CD4-positive, alpha-beta T cell treated with Interleukin-12 subunit alpha and Interleukin-12 subunit beta, for 1 hour (primary cell): ENCODE measurements around the gene HOXC13.

Experiments
- DNase-seq: peaks from one replicate; pipeline ENCODE4 v3.0.0-alpha.2; 2020

HOXC13 gene

DNA sequence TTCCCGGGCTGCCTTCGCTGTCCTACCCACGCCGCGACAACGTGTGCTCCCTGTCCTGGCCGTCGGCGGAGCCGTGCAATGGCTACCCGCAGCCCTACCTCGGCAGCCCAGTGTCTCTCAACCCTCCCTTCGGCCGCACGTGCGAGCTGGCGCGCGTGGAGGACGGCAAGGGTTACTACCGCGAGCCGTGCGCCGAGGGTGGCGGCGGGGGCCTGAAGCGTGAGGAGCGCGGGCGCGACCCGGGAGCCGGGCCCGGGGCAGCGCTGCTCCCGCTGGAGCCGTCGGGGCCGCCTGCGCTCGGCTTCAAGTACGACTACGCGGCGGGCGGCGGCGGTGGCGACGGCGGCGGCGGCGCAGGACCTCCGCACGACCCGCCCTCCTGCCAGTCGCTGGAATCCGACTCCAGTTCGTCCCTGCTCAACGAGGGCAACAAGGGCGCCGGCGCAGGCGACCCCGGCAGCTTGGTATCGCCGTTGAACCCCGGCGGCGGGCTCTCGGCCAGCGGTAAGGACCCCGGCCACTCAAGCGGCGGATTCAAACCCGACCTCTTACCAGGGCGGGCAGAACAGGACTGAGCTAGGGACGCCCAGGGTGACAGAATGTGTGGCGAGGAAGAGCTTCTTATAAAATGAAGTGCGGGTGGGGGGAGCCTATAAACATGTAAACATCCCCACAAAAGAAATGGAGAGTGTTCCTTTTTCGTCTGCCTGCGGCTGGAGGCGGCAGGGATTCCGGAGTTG, 16.6 kb downstream of the HOXC13 start:
- DNase-seq: no peak

DNA sequence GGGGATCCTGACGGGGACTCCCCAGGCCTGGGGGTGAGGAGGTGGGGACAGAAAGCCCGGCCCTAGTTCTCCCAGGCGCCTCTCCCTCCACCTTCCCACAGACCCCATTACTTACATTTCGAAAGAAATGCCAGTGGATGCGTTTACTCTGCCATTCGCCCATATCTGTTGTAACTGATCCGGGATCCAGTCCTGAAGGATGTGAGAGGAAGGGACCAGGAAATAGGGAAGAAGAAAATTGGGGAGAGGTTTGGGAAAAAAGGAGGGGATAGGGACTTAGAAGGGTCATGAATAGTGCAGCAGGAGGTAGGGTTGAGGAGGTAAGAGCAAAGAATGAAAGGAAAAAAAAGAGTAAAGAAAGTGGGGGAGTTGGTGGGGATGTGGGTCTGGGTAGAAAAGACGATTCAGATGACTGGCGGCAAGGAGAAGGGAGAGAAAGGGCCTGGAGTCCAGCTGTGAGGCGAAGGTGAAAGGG, 17.2 kb downstream of the HOXC13 start:
- no peak for DNase-seq

DNA sequence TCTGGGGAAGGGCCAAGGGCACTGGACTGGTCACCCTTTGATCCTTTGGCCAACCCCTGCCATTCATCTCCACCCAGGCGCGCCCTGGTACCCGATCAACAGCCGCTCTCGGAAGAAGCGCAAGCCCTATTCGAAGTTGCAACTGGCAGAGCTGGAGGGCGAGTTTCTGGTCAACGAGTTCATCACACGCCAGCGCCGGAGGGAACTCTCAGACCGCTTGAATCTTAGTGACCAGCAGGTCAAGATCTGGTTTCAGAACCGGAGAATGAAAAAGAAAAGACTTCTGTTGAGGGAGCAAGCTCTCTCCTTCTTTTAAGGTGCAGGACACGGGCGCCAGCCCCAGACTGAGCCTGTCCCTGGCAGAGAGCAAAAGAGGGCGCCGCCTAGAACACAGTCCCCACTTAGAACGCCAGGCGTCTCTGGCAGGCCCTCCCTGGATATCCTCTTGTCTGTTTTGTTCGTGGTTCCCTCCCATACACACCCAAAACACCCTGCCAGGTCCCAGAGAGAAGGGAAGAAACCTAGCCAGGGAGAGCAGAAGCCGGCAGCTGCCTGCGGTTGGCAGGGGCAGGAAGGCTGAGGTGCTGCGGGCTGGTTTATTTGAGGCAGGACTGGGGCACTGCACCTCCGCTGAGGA, 17.7 kb downstream of the HOXC13 start:
- DNase-seq: no peak

DNA sequence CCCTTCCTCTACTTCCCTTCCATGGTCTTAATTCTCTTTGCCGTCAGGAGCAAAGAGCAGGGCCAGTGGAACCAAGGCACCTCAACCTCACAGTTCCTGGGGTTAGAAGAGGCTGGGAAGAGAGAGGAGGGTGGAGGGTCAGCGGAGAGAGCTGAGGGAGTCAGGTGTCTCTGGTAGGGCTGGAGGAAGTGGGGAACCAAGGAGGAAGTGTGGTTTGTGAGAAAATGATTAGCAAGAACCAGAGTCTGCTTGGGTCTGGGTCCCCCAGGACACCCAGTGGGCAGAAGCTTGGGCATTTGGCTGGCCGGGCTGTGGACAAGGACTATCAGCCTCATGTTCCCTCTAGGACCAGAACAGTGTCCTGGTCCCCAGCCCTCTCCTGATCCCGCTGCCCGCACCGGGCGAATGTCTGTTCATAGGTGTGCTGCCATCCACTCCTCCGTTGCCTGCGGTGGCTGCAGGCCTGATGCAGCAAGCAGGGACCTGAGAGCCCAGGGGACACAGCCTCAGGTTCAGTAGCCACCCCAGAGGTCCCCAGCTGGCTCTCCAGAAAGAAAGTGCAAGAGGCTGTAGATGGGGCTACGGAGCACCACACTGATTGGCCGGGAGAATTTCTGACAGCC, 18.4 kb downstream of the HOXC13 start:
- DNase-seq: no peak

DNA sequence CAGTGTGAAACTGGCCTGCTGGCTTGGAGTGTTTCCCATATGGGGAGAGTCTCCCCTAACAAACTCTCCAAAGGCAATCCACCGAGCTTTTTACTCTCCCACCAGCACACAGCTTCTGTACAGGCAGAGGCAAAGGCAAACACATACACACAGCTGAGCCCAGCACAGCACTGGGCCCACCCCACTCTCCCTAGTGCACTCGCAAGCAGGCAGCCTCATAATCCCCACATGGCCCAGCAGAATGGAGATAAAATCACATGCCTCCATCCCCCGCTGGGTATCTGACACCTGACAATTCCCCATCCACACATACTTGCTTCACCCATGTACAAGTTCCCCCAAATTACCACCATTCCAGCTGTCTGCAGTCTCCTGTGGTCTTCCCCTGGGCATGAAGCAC, 19.5 kb downstream of the HOXC13 start:
- no peak for DNase-seq

DNA sequence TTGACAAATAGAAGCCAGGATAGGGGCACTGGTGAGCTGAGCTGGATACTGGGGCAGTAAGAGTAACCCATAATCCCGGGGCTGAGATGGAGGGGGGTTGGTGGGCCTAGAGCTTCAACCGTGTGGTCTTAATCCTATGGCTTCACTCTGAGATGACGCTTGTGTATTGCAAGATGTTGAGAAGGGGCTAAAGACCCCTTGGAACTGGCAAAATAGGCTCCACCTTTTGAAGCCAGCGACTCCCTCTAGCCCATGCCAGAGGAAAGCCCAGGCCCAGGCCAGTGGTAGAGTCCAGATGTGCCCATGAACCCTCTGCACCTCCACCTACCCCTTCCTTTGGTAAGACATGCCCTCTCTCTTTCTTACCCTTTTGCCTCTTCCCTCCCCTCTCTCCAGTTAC, 20.7 kb downstream of the HOXC13 start:
- DNase-seq: no peak

DNA sequence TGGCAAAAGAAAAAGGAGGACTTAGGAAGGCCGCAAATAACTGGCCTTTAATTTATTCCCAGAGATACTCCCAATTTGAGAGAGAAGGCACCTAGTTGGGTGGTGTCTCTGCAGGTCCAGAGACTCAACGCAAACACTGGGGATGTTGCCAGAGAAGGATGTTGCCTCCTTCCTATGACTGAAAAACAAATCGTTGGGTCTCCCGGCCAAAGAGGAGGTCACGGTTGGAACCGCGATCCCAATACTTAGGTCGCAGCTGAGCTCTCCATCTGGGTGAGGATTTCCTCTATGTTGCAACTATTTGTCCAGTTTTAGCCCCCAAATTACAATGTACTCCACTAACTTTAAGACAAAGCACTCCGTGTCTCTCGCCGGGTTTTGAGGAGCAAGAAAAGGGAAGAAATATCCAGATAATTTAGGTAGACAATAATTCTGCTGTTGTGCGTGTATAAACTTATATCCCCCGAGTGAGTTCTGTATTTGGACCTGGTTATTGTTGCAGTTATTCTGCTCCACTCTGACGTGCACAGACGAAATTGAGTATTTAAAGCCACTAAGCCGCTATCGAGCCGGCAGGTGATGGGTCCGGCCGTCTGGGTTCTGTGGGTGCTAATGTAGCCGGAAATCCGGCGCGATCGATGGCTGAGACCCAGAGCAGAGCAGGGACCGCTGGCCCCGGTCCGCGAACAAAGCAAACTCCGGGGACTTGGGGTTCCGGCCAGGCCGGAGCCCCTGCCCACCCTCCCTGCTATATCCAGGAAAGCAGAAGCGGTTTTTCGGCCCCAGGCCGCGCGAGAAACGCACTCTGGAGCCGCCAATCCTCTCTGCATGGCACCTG, 21.8 kb downstream of the HOXC13 start:
- no peak for DNase-seq

DNA sequence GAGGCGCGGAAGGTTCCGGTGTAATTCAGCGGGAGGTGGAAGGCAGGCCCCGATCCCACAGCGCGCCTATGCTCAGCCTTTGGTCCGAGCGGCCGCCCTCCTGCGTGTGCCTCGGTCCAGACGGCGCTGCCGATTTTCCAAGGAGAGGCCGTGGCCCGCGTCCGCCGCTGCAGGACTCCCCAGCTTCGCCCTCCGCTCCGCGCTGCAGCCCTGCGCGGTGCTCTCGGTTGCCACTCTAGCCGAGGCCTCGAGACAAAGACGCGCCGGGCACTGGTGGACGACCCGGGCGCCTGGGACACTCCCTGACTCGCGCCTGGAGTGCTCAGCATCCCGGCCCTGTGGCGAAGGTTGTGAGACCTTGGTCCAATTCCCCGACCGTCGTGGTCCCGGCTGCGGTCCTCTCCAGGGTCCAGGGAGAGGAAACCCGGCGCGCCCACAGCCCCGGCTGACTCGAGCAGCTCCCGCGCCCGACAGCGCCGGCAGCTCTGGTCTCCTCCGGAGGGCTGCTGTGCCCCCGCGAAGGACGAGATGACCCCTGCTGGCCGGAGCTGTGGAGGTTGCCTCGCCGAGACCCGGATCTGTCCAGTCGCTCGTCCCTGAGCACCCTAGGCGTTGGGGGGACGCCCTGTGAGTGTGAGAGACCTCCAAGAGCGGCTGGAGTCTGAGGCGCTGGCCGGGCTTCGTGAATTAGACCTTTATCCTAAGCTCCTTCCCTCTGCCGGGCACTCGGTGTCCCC, 22.6 kb downstream of the HOXC13 start:
- no peak for DNase-seq

DNA sequence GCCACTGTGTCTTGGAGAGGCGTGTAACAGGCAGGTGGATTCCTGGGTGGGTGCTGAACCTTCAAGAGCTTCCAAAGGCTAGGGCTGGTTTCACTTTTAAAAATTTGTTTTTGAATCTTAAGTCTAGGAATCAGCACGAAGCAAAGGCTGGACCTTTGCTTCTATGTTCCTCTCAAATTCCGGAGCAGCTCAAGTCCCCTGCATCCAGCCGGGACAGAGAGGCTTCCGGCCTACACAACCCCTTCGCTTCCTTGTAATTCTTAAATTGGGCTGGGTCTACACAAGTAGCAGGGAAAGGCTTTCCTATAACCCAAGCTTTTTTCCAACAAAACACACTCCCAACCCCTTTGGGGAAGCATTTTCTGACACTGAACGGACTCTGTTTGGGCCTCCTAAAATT, 24.4 kb downstream of the HOXC13 start:
- no peak for DNase-seq

DNA sequence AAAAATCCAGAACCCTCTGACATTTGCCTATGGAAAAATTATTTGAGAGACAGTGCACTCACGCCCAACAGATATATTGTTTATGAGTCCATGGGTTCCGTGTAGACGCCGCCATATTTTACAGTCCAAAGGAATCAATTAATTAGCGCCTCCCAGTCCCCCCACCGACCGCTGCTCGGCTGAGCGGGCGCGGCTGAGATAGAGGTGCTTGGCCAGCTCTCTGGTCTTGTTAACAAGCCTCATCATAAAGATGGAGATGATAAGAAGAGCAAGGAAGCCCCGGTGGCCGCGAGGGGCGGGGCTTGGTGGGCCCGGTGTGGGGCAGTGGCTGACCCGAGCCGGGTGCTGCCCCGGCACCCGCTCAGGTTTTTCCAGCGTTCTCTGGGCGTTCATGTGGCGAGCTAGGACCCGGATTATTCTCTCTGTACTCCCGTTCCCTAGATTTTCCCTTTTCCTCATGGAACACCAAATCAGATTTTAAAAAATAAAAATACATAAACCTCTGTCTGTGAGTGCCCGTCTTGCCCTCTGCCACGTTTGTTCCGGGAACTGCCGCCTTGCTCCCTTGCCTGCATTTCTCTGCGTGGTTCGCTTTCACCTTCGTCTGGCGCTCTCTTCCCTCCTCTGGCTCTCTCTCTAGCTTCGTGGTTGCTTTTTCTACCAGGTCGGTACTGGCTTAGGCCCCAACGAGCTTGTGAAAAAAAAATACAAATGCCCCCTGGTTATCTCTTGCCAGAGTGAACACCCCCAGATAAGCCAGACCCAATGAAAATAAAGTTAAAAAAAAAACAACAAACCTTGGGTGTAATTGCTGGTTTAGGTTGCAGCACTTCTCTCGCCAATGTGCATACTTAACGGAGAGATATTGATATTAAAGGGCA, 25.0 kb downstream of the HOXC13 start:
- DNase-seq: no peak

DNA sequence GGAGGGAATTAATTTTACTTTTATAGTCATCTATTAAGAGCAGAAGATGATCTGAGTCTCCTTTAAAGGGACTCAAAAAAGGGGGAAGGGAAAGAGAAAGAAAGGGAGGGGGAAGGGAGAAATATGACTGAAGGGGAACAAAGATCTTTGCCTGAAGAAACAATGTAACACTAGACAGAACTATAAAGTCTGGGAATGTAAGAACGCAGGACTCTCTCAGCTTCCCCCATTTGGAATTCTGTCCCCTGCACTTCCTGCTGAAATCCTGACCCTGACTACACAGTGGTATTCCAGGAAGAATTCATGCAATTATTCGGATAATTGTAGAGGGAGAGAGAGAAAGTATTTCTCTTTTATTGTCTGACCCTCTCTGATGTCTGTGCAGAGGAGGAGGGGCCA, 25.7 kb downstream of the HOXC13 start:
- no peak for DNase-seq

DNA sequence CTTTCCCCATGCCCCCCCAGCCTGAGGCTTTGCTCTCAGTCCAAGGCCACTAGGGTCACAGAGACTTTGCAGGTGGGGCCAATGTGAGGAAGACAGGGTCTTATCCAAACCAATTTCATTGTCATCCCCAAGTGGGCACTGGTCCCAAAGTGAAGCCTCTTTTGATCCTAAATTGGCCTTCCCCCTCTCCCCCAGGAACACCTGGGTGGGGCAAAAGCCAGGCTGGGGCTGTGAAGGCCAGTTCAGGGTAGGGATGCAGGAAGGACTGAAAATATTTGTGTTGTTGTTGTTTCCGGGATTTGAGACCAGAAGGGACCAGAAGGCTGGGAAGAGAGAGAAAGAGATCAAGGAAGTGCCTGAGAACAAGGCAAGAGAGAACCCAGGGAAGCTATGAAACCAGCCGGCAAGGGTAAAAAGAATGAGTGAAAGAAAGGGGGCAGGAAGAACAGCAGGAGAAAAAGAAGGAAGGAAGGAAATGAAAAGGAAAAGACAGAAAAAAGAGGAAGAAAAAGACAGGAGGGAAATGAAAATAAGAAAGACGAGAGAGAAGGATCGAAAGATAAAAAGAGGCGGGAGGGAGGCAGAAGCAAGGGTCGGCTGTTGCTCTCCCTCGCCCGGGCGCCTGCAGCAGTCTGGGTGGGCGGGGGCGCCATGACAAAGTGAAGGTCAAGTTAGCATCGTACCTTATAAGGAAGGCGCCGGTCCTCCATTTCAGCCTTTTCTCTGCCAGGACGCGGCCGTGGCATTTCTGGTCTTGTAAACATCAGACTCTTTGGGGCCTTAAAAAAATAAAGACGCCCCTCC, 26.9 kb downstream of the HOXC13 start:
- DNase-seq: no peak

DNA sequence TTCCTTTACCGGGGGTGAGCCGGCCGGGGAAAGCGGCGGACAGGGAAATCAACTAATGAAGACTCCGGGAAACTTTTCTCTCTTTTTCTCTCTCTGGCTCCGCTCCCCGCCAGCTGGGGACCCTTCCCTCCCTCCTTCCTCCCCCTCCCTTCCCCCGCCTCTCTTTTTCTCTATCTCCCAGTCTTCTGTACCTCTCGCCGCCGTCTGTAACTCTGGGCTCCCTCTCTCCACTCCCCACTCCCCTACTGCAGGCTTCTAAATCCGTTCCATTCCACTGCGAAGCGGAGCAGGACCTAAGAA, 27.4 kb downstream of the HOXC13 start:
- no peak for DNase-seq

DNA sequence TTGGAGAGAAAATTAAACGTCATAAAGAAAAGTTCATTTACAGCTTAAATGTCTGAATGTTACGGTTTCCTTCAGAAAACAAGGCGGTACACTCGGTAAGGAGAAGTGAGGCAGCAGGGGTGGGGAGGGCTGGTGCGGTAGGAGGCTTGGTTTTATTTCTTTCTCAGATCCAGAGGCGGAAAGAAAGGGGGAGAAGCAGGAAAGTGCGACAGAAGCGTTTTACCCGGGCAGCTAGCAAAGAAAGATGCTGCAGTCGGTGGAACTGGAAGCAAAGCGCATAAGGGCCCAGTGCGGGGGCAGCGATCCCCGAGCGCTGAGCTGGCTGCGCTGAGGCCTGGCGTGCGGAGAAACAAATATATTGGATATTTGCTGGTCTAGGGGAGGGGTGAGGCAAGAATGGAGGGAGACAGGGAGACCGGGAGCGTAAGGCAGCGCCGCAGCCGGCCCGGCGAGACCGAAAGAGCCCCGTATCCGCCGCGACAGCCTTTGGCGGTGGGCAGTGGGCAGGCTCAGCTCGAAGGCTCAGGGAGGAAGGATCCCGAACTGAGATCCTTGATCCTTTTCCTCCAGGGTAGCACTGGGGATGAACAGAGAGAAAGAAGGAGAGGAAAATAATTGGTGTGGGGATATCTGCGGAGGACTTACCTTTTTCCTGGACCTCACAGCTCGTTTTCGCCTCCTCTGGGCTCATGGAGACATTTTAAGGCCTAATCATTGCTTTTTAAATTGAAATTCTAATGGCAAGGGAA, 27.9 kb downstream of the HOXC13 start:
- no peak for DNase-seq

DNA sequence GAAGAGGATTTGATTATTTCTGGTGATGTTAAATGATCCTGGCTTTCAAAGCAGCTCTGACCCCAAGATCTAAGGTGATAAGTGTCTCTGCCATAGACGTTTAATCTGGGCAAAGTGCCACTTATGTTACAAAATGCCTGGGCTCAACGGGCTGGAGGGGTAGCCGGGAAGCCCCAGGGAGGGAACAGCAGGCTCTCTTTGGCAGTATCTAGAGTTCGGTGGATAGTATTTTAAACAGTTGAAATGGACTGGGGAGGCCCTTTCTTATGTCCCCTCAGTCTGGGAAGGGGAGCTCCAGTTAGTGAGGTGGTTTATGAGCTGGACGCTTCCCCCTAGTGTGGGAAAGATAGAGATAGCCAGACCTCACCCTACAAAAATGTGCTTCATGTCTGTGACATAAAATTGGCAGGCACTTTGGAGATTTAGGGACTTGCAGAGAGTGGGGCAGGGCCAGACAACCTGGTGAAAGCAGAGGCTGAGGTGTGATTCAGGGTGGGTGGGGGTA, 28.8 kb downstream of the HOXC13 start:
- no peak for DNase-seq

DNA sequence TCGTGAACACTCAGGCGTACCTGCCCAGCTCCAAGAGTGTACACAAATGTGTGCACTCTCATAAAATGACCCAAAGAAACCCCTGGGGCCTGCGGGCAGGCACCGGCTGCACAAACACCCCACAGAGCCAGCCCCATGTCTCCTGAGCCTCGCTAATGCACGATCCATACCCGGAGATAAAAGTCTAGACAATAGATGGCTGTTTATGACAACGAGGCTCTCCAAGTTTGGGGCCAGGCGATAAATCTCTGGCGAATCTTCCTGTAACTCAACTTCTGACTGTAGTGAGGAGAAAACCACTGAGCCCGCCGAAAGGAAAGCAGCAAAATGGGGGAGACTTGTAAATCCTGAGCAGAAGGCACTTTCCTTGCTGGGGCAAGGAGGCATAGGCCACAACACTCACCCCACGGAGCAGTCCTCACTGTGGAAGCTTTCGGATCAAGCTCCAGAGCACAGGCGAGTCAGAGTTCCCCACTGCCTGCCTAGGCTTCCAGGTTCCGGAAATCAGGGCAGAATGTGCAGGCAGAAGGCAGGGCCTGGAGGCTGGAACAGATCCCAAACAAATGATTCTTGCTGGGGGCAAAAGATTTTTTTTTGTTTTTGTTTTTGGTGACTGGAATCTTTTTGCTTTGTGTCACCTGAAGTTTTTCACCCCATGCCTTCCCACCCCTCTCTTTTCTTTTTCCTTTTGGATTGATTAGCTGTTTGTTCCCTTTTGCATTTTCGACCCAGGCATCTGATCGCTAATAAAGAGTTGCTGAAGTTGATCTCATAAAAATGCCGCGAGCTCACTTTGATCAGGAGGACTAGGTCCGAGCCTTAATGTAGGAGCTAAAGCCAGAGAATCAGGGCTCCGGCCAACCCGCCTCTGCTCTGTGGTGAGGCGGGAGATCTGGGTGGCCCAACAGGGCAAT, 29.8 kb downstream of the HOXC13 start:
- DNase-seq: no peak

DNA sequence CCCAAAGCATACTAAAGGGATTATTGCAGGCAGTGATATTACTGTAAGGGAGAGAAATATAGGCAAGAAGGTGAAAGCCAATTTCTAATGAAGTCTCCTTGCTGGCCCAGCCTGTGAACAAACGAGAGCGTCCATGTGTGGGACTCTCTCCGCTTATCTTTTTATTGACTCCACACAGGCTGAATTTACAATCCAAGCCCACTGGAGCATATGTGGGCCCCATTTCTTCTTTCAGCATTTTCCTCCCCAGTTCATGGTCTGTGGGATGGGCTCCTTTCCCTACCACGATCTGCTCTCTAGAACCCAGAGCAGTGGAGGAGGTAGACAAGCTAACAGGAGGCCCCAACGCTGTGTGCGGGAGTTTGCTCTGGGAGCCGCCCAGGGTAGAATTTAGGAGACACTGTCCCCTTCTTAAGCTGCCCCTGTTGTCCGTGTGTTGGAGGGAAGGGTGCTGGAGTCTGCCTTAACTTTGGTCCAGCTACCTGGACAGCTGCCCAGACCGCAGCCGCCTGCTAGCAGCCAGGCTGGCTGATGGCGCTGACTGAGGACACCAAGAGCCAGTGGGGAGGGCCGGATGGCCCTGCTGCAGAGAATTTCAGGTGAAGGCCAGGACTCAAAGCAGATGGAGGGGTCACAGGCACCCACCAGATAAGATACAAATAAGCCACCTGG, 31.1 kb downstream of the HOXC13 start:
- no peak for DNase-seq

DNA sequence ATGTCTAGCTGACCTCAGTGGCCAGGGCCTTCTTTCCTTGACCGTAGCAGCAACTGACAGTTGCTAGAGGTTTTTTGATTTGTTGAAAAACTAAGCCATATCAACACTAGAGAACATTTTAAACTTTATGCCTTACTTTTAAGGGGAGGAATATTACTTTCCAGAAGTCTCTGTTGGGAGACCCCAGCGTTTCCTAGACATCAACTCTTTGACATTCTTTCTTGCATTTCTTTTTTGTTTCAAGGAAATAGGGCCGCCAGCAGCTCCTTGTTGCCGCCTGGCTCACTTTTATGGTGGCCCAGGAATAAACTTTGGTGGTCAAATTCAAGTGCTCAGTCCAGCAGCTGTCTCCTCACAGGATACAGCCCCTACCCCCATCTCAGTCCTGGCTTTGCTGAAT, 31.8 kb downstream of the HOXC13 start:
- DNase-seq: no peak
